SK-N-SH (cell line): ENCODE measurements around the gene TRABD2A. TPM values are rescaled to one million over a fixed set of nuclear protein-coding genes. Genes with fewer than 3 reads are reported as not detected.

ENCODE experiments used
- CTCF ChIA-PET: fragments of 300-600, 350-600 bp; formaldehyde crosslinking; extraction: SDS; loops from one replicate; lab custom pipeline; 2021; lab: Yijun Ruan, JAX
- POLR2A ChIA-PET: fragments of 350-600 bp; sonication (Branson Sonifier 250); formaldehyde crosslinking; extraction: SDS; loops from one replicate; lab custom pipeline; 2020; ENCODE audit warnings: antibody characterized with exemption, inconsistent platforms; lab: Yijun Ruan, JAX
- DNase-seq: peaks from one replicate; pipeline ENCODE4 v3.0.0; 2012
- H2AFZ ChIP-seq: fragments of 200-600 bp; sonication (generic); 2 replicates; pipeline ENCODE4 v1.8.1; 2016; ENCODE audit warnings: antibody characterized with exemption, mild to moderate bottlenecking, low read depth
- H3F3A ChIP-seq: fragments of 200-600 bp; sonication (generic); replicated peaks from 2 replicates; pipeline ENCODE3; 2016; ENCODE audit warnings: antibody characterized with exemption, mild to moderate bottlenecking; ENCODE audit not compliant: insufficient read depth
- H3K27ac ChIP-seq, 2 experiments: fragments of 200-500 bp in 1 of 2; fragments of 200-600 bp in 1 of 2; sonication (Bioruptor generic) in 1 of 2; sonication (generic), shearing (Covaris generic) in 1 of 2; 2 replicates each; pipeline versions ENCODE4 v1.5.1 to v1.6.1; 2014 to 2016; ENCODE audit warnings: low read depth in 2 of 2, inconsistent platforms in 1 of 2, low read length in 1 of 2, mild to moderate bottlenecking in 1 of 2, mixed read lengths in 1 of 2
- H3K27me3 ChIP-seq: fragments of 200-600 bp; sonication (generic), shearing (Covaris generic); 2 replicates; pipeline ENCODE4 v1.6.1; 2016; ENCODE audit warnings: mixed run types; ENCODE audit not compliant: insufficient read depth
- H3K36me3 ChIP-seq, 2 experiments: fragments of 200-500 bp in 1 of 2; fragments of 200-600 bp in 1 of 2; sonication (Bioruptor generic) in 1 of 2; sonication (generic) in 1 of 2; replicated peaks in 1 of 2; 2 replicates each; pipeline versions ENCODE3 to v1.5.1; 2014 to 2016; ENCODE audit warnings: low read length in 1 of 2, mild to moderate bottlenecking in 1 of 2; ENCODE audit not compliant: insufficient read depth in 2 of 2, control insufficient read depth in 1 of 2
- H3K4me1 ChIP-seq, 2 experiments: fragments of 200-500 bp in 1 of 2; fragments of 200-600 bp in 1 of 2; sonication (Bioruptor generic) in 1 of 2; sonication (generic), shearing (Covaris generic) in 1 of 2; 2 replicates each; pipeline versions ENCODE4 v1.5.1 to v1.6.1; 2014 to 2016; ENCODE audit warnings: low read depth in 1 of 2, low read length in 1 of 2, mixed run types in 1 of 2; ENCODE audit not compliant: insufficient read depth in 2 of 2, control insufficient read depth in 1 of 2
- H3K4me2 ChIP-seq: fragments of 200-600 bp; sonication (generic), shearing (Covaris generic); 2 replicates; pipeline ENCODE4 v1.6.1; 2017; ENCODE audit warnings: mixed run types
- H3K4me3 ChIP-seq, 2 experiments: fragments of 200-500 bp in 1 of 2; fragments of 200-600 bp in 1 of 2; sonication (Bioruptor generic) in 1 of 2; sonication (generic), shearing (Covaris generic) in 1 of 2; 2 replicates each; pipeline versions ENCODE4 v1.5.1 to v1.8.1; 2014 to 2016; ENCODE audit warnings: low read depth in 2 of 2, inconsistent platforms in 1 of 2, low read length in 1 of 2, mild to moderate bottlenecking in 1 of 2, mixed read lengths in 1 of 2, moderate library complexity in 1 of 2
- H3K79me2 ChIP-seq: fragments of 200-600 bp; sonication (generic); 2 replicates; pipeline ENCODE4 v1.8.1; 2017; ENCODE audit warnings: mild to moderate bottlenecking; ENCODE audit not compliant: insufficient read depth
- H3K9ac ChIP-seq: fragments of 200-600 bp; sonication (generic); 2 replicates; pipeline ENCODE4 v1.6.1; 2017; ENCODE audit warnings: mixed run types
- H3K9me2 ChIP-seq: fragments of 200-600 bp; sonication (generic); 2 replicates; pipeline ENCODE4 v1.6.1; 2017; ENCODE audit warnings: mixed run types
- H3K9me3 ChIP-seq: fragments of 200-600 bp; sonication (generic); 2 replicates; pipeline ENCODE4 v1.6.1; 2017; ENCODE audit warnings: mixed run types, mild to moderate bottlenecking, moderate library complexity
- H4K20me1 ChIP-seq: fragments of 200-600 bp; sonication (generic); 2 replicates; pipeline ENCODE4 v1.6.1; 2017; ENCODE audit warnings: mild to moderate bottlenecking, mixed run types; ENCODE audit not compliant: insufficient read depth
- EZH2phosphoT487 ChIP-seq: fragments of 200-600 bp; sonication (generic); IDR thresholded peaks from 2 replicates; pipeline ENCODE4 v1.6.1; 2017; ENCODE audit warnings: low read depth, mixed run types, mild to moderate bottlenecking, antibody characterized with exemption, moderate library complexity, borderline replicate concordance
- FOXJ3 ChIP-seq: sonication (generic); formaldehyde crosslinking; IDR thresholded peaks from 2 replicates; pipeline ENCODE4 v1.5.1; 2020; ENCODE audit warnings: mild to moderate bottlenecking, missing genetic modification reagents
- GABPA ChIP-seq: IDR thresholded peaks from 2 replicates; pipeline ENCODE4 v1.4.0; 2012; ENCODE audit warnings: low read depth, mild to moderate bottlenecking
- PBX3 ChIP-seq: IDR thresholded peaks from 2 replicates; pipeline ENCODE4; 2012
- POLR2AphosphoS5 ChIP-seq: IDR thresholded peaks from 2 replicates; pipeline ENCODE4 v1.6.1; 2012; ENCODE audit warnings: low read depth, low read length
- RAD21 ChIP-seq: IDR thresholded peaks from 2 replicates; pipeline ENCODE4 v1.6.1; 2012; ENCODE audit warnings: mild to moderate bottlenecking, low read length
- TCF12 ChIP-seq: IDR thresholded peaks from 2 replicates; pipeline ENCODE4 v1.4.0; 2012
- TEAD4 ChIP-seq: IDR thresholded peaks from 2 replicates; pipeline ENCODE4 v1.4.0; 2012; ENCODE audit warnings: mild to moderate bottlenecking, borderline replicate concordance; ENCODE audit not compliant: insufficient read depth
- USF1 ChIP-seq: IDR thresholded peaks from 2 replicates; pipeline ENCODE4 v1.4.0; 2012; ENCODE audit warnings: low read depth, borderline replicate concordance
- USF2 ChIP-seq: fragments of 150-350 bp; IDR thresholded peaks from 2 replicates; pipeline ENCODE4 v1.6.1; 2017; ENCODE audit warnings: antibody characterized with exemption, low read length, low read depth, borderline replicate concordance
- YY1 ChIP-seq: IDR thresholded peaks from 2 replicates; pipeline ENCODE4 v1.4.0; 2012; ENCODE audit warnings: low read depth, mild to moderate bottlenecking
- WGBS: methylation state at CpG from one replicate; pipeline ENCODE4 v1.1.6; 2017; ENCODE audit warnings: low lambda C conversion rate; 5-methylcytosine and 5-hydroxymethylcytosine counted together
- polyA plus RNA-seq, 3 experiments: library from polyadenylated mRNA; depleted of rRNA; stranded (reverse); fragments of >200 nt; gene quantifications; 2 replicates each; pipeline ENCODE4 v1.2.3, GENCODE V29; 2012
- TF ChIP-seq, protein P1 (sequence below): IDR thresholded peaks from 2 replicates; pipeline ENCODE4 v1.4.0; 2012; ENCODE audit warnings: low read depth

The TRABD2A gene
- polyA plus RNA-seq, 1 of the 3 experiments (the other 2 are of a cell fraction) = 3.0 TPM

DNA sequence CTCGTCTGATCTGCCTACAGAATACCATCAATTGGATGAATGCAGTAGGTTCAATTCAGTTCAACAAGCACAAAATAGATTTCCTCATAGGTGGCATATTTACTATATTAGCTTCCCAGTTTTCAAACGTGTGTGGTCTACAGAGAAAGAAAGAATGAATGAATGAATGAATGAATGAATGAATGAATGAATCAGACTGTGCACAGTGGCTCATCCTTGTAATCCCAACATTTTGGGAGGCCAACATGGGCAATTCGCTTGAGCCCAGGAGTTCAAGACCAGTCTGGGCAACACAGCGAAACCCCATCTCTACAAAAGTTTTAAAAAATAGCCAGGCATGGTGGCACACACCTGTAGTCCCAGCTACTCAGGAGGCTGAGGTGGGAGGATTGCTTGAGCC, 94.9 kb downstream of the TRABD2A start:
- H3K27ac ChIP-seq = no peak overlapping the region
- no peak overlapping the region for H3K4me2 ChIP-seq
- TF ChIP-seq RAD21 (no peak), PBX3 (no peak), USF2 (no peak), POLR2AphosphoS5 (no peak)
- H3K4me1 ChIP-seq = no peaks in the 10 kb centered on the region
- no peaks in the 10 kb centered on the region for H4K20me1 ChIP-seq
- H3K79me2 ChIP-seq = no peaks in the 10 kb centered on the region
- H3K36me3 ChIP-seq = no peaks in the 10 kb centered on the region
- H3K27me3 ChIP-seq = no peaks in the 10 kb centered on the region
- no peaks in the 10 kb centered on the region for H3K9me2 ChIP-seq
- POLR2A ChIA-PET = interaction anchor here (0.7 kb wide), 1 partner anchor 24 kb away, joined by 3 read pairs; no protein-coding TSS in a partner anchor
- H3K9me3 ChIP-seq = no peaks in the 10 kb centered on the region
- H2AFZ ChIP-seq = no peak overlapping the region
- CTCF ChIA-PET = no interaction called here
- H3K9ac ChIP-seq = no peak overlapping the region
- no peak overlapping the region for H3K4me3 ChIP-seq
- no peaks in the 10 kb centered on the region for H3F3A ChIP-seq
- no peak for DNase-seq
- 21% methylated on average over 4 of the region's 4 CpGs for WGBS

DNA sequence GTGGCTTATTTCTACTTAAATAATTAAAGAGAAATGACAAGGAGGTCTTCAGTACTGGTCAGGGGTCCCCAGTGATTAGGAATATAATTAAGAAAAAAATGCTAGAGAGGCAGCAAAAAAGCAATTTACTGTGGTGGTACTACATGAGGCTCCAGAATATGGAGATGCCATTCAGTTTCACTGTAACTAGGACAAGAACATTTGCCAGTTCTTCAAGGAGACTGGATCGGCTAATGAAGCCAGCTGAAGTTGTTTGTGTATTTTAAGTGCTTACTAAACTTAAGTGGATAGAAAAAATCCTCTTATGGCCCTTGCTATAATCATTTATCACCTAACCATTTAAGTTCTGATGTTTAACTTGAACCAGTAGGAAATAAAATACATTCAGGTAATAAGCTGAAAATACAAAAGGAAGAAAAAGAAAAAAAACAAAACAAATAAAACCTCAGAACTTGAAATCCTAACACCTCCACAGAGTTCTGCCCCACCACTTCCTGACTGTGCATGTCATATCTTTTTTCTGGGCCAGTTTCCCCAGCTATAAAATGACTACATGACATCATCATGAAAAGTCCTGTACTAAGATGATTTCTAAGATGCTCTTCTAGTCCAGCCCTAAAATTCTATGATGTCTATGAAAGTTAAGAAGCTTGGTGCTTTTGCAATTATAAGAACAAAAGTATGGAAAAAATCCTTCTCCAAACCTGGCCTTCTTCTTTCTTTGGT, 98.0 kb downstream of the TRABD2A start:
- CTCF ChIA-PET = no interaction called here

More for the DNA sequence above, 98.0 kb downstream of the TRABD2A start:
- Histone ChIP-seq H2AFZ (peak overlapping the region; percentile 41; the same call in 1 of the 2 replicates), H3K9me2 (no peaks in the 10 kb centered on the region; the same call in 1 of the 2 replicates), H3K27me3 (no peaks in the 10 kb centered on the region), H3K9ac (no peak overlapping the region), H3K36me3 (no peaks in the 10 kb centered on the region), H3K4me1 (no peaks in the 10 kb centered on the region), H3K79me2 (no peaks in the 10 kb centered on the region), H4K20me1 (no peaks in the 10 kb centered on the region), H3K27ac (no peak overlapping the region), H3K9me3 (no peaks in the 10 kb centered on the region), H3K4me2 (no peak overlapping the region), H3K4me3 (no peak overlapping the region), H3F3A (no peaks in the 10 kb centered on the region)
- TF ChIP-seq, protein P1, sequence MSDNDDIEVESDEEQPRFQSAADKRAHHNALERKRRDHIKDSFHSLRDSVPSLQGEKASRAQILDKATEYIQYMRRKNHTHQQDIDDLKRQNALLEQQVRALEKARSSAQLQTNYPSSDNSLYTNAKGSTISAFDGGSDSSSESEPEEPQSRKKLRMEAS = no peak
- TF ChIP-seq PBX3 (no peak), POLR2AphosphoS5 (no peak), USF1 (no peak), EZH2phosphoT487 (no peak), YY1 (no peak), GABPA (no peak), FOXJ3 (CRISPR knock-in tag) (no peak), TCF12 (no peak), TEAD4 (no peak)
- WGBS = 16% methylated on average over 1 of the region's 1 CpG
- no peak for DNase-seq
- POLR2A ChIA-PET = no interaction called here
